ENCODE measurements around the gene NKTR. TPM values are rescaled to one million over a fixed set of nuclear protein-coding genes. Genes with fewer than 3 reads are reported as not detected.

NKTR gene
- polyA plus RNA-seq, 6 donors from 2014 or later: 6.2 to 21.9 (median 8.4) TPM

GRCh38 chr3:42602961-42603360, 2.5 kb downstream of the NKTR start:
- ATAC-seq (ENCODE audit: low read depth in 2 of 2) (no peak), DNase-seq (no peak)
- peaks cover 0 to 9% of the 10 kb centered on the region in 2 donors for H3K36me3 Mint-ChIP-seq
- peaks cover 0 to 13% (median 3%) of the 10 kb centered on the region in 7 donors for H3K9me3 Mint-ChIP-seq
- no peak overlapping the region for H3K27ac Mint-ChIP-seq
- H3K27me3 Mint-ChIP-seq: no peaks in the 10 kb centered on the region
- peaks cover 26 to 47% (median 33%) of the 10 kb centered on the region in 3 donors for H3K4me1 Mint-ChIP-seq
- peak overlapping the region in 1 of 8 donors; percentile 62 for H3K4me3 Mint-ChIP-seq

DNA sequence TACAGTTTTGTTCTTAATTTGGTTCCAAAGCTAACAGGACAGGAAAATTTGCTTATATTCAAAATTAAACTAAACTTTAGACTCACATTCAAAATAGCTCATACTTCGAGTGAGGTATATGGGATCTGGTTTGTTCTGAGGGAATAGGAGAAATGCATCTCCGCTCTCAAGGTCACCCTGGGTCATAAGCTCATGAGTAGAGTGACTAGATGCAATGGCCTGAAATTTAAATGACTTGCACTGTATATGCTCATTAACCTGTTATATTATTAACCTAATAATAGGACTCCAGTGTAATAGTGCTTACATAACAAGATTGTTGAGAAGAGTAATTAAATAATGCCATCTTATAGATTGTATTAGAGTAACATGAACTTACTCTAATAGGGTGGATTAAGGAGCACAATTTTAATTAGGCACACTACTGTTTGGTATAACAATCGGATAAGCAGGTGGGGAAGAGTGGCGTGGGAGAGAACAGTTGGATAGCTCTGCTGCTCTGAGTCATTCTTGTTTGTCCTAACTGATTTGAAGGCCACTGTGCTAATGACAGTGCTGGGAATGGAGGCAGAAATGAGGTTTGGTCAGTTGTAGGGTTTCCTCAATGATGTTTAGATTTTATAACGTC, 5.2 kb downstream of the NKTR start:
- Mint-ChIP-seq H3K36me3 (peaks cover 0 to 9% of the 10 kb centered on the region in 2 donors), H3K4me1 (peaks cover 30 to 47% (median 43%) of the 10 kb centered on the region in 3 donors), H3K9me3 (peaks cover 0 to 10% (median 3%) of the 10 kb centered on the region in 7 donors), H3K4me3 (peak overlapping the region in 1 of 8 donors; percentile 5), H3K27me3 (no peaks in the 10 kb centered on the region), H3K27ac (peak overlapping the region in 2 of 6 donors; percentile 11 to 35)
- ATAC-seq (ENCODE audit: low read depth in 2 of 2) (no peak), DNase-seq (no peak)

GRCh38 chr3:42608581-42608980, 8.1 kb downstream of the NKTR start:
- ATAC-seq (ENCODE audit: low read depth in 2 of 2): no peak
- Mint-ChIP-seq H3K27ac (peak overlapping the region in 2 of 6 donors; percentile 30 to 82), H3K4me1 (peaks cover 29 to 49% (median 48%) of the 10 kb centered on the region in 3 donors), H3K9me3 (peaks cover 0 to 10% (median 3%) of the 10 kb centered on the region in 7 donors), H3K36me3 (peaks cover 0 to 9% of the 10 kb centered on the region in 2 donors), H3K4me3 (no peak overlapping the region), H3K27me3 (no peaks in the 10 kb centered on the region)
- DNase-seq: no peak

GRCh38 chr3:42610976-42611375, 10.5 kb downstream of the NKTR start:
- no peaks in the 10 kb centered on the region for H3K9me3 Mint-ChIP-seq
- no peak overlapping the region for H3K4me3 Mint-ChIP-seq
- H3K27me3 Mint-ChIP-seq: no peaks in the 10 kb centered on the region
- no peak overlapping the region for H3K27ac Mint-ChIP-seq
- H3K36me3 Mint-ChIP-seq: peaks cover 0 to 5% of the 10 kb centered on the region in 2 donors
- DNase-seq (no peak), ATAC-seq (ENCODE audit: low read depth in 2 of 2) (no peak)
- peaks cover 23 to 39% (median 35%) of the 10 kb centered on the region in 3 donors for H3K4me1 Mint-ChIP-seq

GRCh38 chr3:42612217-42612616, 11.7 kb downstream of the NKTR start:
- no peak for ATAC-seq (ENCODE audit: low read depth in 2 of 2)
- DNase-seq: no peak

DNA sequence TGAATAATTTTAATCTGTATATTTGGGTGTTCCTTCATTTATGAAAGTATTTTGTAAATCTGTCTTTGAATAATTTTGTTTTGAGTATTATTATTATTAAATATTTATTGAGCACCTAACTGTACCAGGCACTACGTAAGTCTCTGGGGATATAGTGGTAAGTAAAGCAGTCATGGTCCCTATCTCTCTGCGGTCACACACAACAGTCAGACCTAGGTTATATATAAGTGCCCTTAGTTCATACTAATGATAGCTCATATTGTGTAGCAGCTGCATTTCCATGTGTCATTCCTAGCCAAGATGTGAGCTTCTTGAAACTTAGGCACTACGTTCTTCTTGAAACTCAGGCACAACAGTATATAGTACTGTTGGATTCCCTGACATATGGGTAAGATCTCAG, 12.4 kb downstream of the NKTR start:
- H3K36me3 Mint-ChIP-seq: no peaks in the 10 kb centered on the region
- peak overlapping the region in 3 of 6 donors; percentile 0 to 17 (median 12) for H3K27ac Mint-ChIP-seq
- H3K27me3 Mint-ChIP-seq: no peaks in the 10 kb centered on the region
- DNase-seq (no peak), ATAC-seq (ENCODE audit: low read depth in 2 of 2) (peak; percentile 39 to 69)
- no peaks in the 10 kb centered on the region for H3K9me3 Mint-ChIP-seq
- H3K4me1 Mint-ChIP-seq: peaks cover 19 to 36% (median 32%) of the 10 kb centered on the region in 3 donors
- H3K4me3 Mint-ChIP-seq: no peak overlapping the region

More at GRCh38 chr3:42612217-42612616, 11.7 kb downstream of the NKTR start:
- H3K36me3 Mint-ChIP-seq: peaks cover 0 to 5% of the 10 kb centered on the region in 2 donors
- no peaks in the 10 kb centered on the region for H3K9me3 Mint-ChIP-seq
- peak overlapping the region in 3 of 6 donors; percentile 17 to 49 (median 45) for H3K27ac Mint-ChIP-seq
- H3K27me3 Mint-ChIP-seq: no peaks in the 10 kb centered on the region
- H3K4me3 Mint-ChIP-seq: peak overlapping the region in 1 of 8 donors; percentile 35
- peaks cover 23 to 37% (median 33%) of the 10 kb centered on the region in 3 donors for H3K4me1 Mint-ChIP-seq

DNA sequence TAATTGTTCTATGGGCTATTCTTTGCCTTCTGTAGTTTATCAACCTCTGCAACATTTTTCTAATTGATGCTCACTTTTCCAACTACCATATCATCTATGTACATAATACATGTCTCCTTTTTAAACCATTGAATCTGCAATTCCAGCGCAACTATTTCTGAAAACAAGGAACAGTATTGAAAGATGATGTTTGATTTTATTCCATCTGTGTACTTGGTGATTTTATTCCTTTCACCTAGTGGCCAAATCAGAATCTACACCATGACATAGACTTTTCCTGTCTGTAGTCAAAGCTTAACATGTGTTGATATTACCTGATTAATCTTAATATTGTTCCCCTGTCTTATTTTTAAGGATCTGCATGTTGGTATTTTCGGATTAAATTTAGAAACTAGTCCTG, 13.0 kb downstream of the NKTR start:
- Mint-ChIP-seq H3K27ac (peak overlapping the region in 5 of 6 donors; percentile 0 to 18 (median 12)), H3K4me1 (peaks cover 19 to 32% (median 31%) of the 10 kb centered on the region in 3 donors), H3K4me3 (peak overlapping the region in 2 of 8 donors; percentile 4 to 6), H3K27me3 (no peaks in the 10 kb centered on the region), H3K9me3 (no peaks in the 10 kb centered on the region), H3K36me3 (no peaks in the 10 kb centered on the region)
- ATAC-seq (ENCODE audit: low read depth in 2 of 2) (peak in 1 of 2 donors; percentile 44), DNase-seq (no peak)

GRCh38 chr3:42631620-42632019, 31.1 kb downstream of the NKTR start:
- Mint-ChIP-seq H3K4me1 (peaks cover 0 to 6% (median 0%) of the 10 kb centered on the region in 3 donors), H3K9me3 (no peaks in the 10 kb centered on the region), H3K4me3 (no peak overlapping the region), H3K27me3 (no peaks in the 10 kb centered on the region), H3K36me3 (peaks cover 17 to 35% of the 10 kb centered on the region in 2 donors), H3K27ac (peak overlapping the region in 2 of 6 donors; percentile 28 to 60)
- ATAC-seq (ENCODE audit: low read depth in 2 of 2) (no peak), DNase-seq (no peak)

- Mint-ChIP-seq H3K27me3 (no peaks in the 10 kb centered on the region), H3K4me3 (no peak overlapping the region), H3K4me1 (peaks cover 0 to 6% (median 0%) of the 10 kb centered on the region in 3 donors), H3K9me3 (no peaks in the 10 kb centered on the region), H3K36me3 (peaks cover 17 to 35% of the 10 kb centered on the region in 2 donors), H3K27ac (peak overlapping the region in 2 of 6 donors; percentile 22 to 76)
- no peak for ATAC-seq (ENCODE audit: low read depth in 2 of 2)
- DNase-seq: no peak
These were observed 31.7 kb downstream of the NKTR start for GRCh38 chr3:42632146-42632545.

GRCh38 chr3:42633544-42633943, 33.1 kb downstream of the NKTR start:
- no peaks in the 10 kb centered on the region for H3K27me3 Mint-ChIP-seq
- no peak for ATAC-seq (ENCODE audit: low read depth in 2 of 2)
- no peaks in the 10 kb centered on the region for H3K9me3 Mint-ChIP-seq
- H3K4me3 Mint-ChIP-seq: no peak overlapping the region
- H3K27ac Mint-ChIP-seq: no peak overlapping the region
- peaks cover 0 to 6% (median 0%) of the 10 kb centered on the region in 3 donors for H3K4me1 Mint-ChIP-seq
- H3K36me3 Mint-ChIP-seq: peaks cover 17 to 32% of the 10 kb centered on the region in 2 donors
- no peak for DNase-seq

DNA sequence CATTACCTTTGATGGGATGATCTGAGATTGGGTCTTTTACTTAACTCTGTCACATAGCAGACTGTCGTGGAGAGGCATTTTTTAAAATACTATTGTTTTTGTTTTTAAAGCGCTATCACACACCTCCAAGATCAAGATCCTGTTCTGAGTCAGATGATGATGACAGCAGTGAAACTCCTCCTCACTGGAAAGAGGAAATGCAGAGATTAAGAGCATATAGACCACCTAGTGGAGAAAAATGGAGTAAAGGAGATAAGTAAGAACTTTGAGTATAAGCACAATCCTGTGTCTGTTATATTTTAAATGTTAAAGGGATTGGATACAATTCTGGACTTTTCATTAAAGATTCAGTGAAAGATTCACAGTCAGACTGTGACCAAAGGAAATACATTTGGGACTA, 34.6 kb downstream of the NKTR start:
- no peaks in the 10 kb centered on the region for H3K9me3 Mint-ChIP-seq
- peak overlapping the region in 4 of 6 donors; percentile 4 to 44 (median 14) for H3K27ac Mint-ChIP-seq
- no peak overlapping the region for H3K4me3 Mint-ChIP-seq
- peaks cover 0 to 2% (median 0%) of the 10 kb centered on the region in 3 donors for H3K4me1 Mint-ChIP-seq
- ATAC-seq (ENCODE audit: low read depth in 2 of 2): peak; percentile 89 to 98
- H3K36me3 Mint-ChIP-seq: peaks cover 17 to 32% of the 10 kb centered on the region in 2 donors
- peak; percentile 31 for DNase-seq
- H3K27me3 Mint-ChIP-seq: no peaks in the 10 kb centered on the region

DNA sequence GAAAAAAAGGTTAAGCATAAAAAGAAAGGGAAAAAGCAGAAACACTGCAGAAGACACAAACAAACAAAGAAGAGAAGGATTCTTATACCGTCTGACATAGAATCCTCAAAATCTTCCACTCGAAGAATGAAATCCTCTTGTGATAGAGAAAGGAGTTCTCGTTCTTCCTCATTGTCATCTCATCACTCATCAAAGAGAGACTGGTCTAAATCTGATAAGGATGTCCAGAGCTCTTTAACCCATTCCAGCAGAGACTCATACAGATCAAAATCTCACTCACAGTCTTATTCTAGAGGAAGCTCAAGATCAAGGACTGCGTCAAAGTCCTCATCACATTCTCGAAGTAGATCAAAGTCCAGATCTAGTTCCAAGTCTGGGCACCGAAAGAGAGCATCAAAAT, 36.5 kb downstream of the NKTR start:
- no peaks in the 10 kb centered on the region for H3K4me1 Mint-ChIP-seq

GRCh38 chr3:42638339-42638842, 37.9 kb downstream of the NKTR start:
- Mint-ChIP-seq H3K9me3 (no peaks in the 10 kb centered on the region), H3K27ac (no peak overlapping the region), H3K36me3 (peaks cover 21 to 25% of the 10 kb centered on the region in 2 donors), H3K4me1 (no peaks in the 10 kb centered on the region), H3K4me3 (no peak overlapping the region), H3K27me3 (no peaks in the 10 kb centered on the region)
- no peak for ATAC-seq (ENCODE audit: low read depth in 2 of 2)
- DNase-seq: no peak

More for the DNA sequence above, 36.5 kb downstream of the NKTR start:
- H3K27ac Mint-ChIP-seq: no peak overlapping the region
- H3K27me3 Mint-ChIP-seq: no peaks in the 10 kb centered on the region
- DNase-seq (no peak), ATAC-seq (ENCODE audit: low read depth in 2 of 2) (no peak)
- no peaks in the 10 kb centered on the region for H3K9me3 Mint-ChIP-seq
- H3K4me3 Mint-ChIP-seq: no peak overlapping the region
- peaks cover 22 to 23% of the 10 kb centered on the region in 2 donors for H3K36me3 Mint-ChIP-seq

GRCh38 chr3:42639192-42639591, 38.7 kb downstream of the NKTR start:
- Mint-ChIP-seq H3K4me1 (no peaks in the 10 kb centered on the region), H3K9me3 (no peaks in the 10 kb centered on the region), H3K27ac (peak overlapping the region in 1 of 6 donors; percentile 58), H3K4me3 (peak overlapping the region in 1 of 8 donors; percentile 30), H3K36me3 (peaks cover 14 to 22% of the 10 kb centered on the region in 2 donors), H3K27me3 (no peaks in the 10 kb centered on the region)
- ATAC-seq (ENCODE audit: low read depth in 2 of 2) (no peak), DNase-seq (no peak)
